AML-193 (cell line): ENCODE measurements around the gene CENPM.

Experiments used
- DNase-seq, 2 experiments: peaks; one replicate each; lab custom pipeline; 2025; lab: John Stamatoyannopoulos, UW

CENPM gene

GRCh38 chr22:41900652-41901312 lies 46.2 kb downstream of the CENPM start:
- no peak for DNase-seq

GRCh38 chr22:41899992-41900651 lies 46.8 kb downstream of the CENPM start:
- no peak for DNase-seq

DNA sequence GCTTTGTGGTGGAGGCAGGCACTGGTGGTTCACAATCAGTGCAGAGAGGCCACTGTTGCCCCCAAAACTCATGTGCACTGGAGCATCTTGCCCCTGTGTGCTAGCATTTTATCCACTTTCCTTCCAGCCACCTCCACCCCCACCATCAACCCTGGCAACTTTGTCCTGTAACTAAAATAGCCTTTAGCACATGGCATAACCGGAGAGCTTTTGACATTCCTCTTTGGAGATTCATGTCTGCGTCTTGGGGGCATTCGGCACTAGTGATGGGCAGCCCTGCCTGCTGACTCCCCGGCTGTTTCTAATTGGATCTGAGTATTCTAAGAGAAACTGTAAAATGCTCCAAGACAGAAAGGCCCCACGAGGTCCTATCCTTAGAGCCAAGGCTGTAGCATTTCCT lies 47.8 kb downstream of the CENPM start:
- DNase-seq, result no peak

GRCh38 chr22:41898645-41899044 lies 48.3 kb downstream of the CENPM start:
- no peak for DNase-seq

GRCh38 chr22:41893591-41894375 lies 53.2 kb downstream of the CENPM start:
- no peak for DNase-seq

GRCh38 chr22:41892721-41893120 lies 54.2 kb downstream of the CENPM start:
- no peak for DNase-seq

DNA sequence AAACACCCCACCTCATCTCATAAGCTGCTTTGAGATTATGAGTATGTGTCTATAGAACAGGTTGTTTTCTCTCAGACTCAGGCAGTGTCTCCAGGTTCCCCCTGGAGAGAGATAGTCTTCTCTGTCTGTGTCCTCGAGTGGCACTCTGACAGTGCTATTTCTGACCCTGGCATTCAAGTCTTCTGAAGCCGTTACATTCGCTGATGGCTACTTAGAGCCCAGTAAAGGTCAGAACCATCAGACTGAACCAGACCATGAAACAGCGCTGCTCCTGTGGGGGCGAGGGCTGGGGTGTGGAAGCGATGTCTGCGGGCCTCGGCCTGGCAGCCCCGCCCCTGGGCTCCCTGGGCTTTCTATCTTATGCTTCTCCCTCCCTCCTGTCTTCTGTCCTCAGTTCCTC lies 55.5 kb downstream of the CENPM start:
- no peak for DNase-seq
